Measurements from ENCODE around the gene CD1E. TPM values are rescaled to one million over a fixed set of nuclear protein-coding genes. Genes with fewer than 3 reads are reported as not detected.
"Not testable (repeated sequence)": the region's sequence is repeated elsewhere in the genome, so short reads cannot be mapped to it uniquely, and the experiment has no call there.

Gene CD1E
- not detected in 2 replicates for total RNA-seq
- polyA plus RNA-seq (2012) = not detected

DNA sequence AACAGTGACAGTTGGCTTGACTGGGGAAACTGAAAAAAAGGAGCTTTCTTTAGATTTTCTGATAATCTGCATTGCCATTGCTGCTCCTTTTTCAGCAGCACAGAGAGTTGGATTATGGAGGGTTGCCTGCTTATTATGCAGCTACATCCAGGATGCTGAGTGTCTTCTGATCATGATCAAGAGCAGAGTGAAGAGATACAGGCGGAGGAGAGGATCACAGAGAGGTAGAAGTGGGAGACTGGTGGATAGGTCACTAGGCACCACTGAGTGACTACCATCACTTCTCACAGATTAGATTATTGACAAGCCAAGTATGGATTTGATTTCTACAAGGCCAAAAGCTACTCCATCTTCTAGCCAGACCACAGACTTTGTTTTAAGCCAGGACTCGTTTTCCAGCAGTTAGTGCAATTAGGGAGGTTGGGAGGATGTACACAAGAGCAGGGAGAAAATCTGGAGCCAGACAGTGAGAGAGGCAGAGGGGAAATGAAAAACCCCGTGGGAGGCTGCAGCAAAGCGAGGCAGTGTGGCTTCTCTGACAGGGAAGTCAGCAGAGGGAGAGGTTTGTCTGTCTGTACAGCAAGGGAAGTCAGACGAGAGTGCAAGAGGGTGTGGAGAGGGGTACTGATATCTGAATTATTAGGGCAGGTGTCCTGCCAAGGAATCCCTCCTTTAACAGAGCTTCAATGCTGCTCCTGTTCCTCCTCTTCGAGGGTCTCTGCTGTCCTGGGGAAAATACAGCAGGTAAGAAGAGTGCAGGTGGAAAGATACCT is at the start of gene CD1E:
CD1E (plus strand) TSS at position 592 of the 773 bp plus-strand sequence; CDS start at position 687, 95 bp downstream.
- no peak for DNase-seq (ENCODE audit: low read depth)

DNA sequence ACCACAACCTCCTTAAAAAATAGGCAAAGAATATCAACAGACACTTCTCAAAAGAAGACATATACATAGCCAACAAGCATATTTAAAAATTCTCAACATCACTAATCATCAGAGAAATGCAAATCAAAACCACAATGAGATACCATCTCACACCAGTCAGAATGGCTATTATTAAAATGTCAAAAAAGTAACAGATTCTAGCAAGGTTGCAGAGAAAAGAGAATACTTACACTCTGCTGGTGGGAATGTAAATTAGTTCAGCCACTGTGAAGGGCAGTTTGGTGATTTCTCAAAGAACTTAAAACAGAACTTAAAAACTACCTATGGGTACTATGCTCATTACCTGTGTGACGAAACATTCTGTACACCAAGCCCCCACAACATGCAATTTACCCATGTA is 43.1 kb upstream of the CD1E start:
- DNase-seq (ENCODE audit: low read depth) = no peak

DNA sequence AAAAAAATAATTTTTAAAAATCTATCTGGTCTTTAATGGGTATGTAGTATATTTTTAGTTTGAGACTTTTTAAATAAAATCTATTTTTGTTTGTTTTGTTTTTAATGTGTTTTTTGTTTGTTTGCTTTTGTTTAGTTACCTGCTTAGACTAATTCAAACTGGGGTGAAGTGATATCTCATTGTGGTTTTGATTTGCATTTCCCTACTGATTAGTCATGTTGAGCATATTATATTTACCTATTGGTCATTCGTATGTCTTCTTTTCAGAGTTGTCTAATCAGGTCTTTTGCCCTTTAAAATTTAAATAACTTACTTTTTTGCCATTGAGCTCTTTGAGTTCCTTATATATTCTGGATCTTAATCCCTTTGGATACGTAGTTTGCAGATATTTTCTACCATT is 42.6 kb upstream of the CD1E start:
- DNase-seq (ENCODE audit: low read depth) = no peak

DNA sequence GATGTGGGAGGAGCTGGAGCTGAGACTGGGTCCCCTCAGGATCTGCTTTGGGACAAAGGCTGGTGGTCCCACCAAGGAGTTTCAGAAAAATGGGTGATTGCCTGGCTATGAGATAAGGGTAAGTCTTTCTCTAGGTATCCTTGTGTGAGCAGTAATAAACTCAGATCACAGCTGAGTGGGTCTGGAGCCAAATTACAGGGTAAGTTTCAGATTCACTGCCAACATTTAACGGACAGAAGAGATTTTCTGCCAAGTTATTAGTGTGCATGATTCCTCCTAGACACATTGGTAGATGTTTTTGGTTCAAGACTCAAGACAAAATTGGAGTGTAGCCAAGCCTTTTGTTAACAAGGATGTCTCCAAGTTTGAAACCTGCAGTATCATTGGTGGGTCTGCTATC is 29.8 kb upstream of the CD1E start:
- no peak for DNase-seq (ENCODE audit: low read depth)

GRCh38 chr1:158324395-158324794 is 29.3 kb upstream of the CD1E start:
- DNase-seq (ENCODE audit: low read depth) = no peak

DNA sequence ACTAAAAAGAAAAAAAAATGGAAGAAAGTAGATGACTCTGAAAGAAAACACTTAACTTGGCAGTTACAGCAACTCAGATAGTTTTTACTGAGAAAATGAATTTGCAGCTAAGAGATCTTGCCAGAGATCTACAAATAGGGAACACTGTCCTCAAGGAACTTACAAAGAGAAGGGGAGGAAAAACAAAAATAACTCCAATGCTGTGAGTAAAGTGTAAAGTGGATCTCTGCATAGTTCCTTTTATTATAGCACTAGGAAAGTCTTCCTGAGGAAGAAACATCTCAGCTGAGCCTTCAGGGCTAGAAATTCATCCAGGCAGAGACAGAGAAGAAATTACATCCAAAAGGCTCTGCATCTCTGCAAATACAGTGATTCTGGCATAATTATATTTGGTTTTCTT is 26.2 kb upstream of the CD1E start:
- no peak for DNase-seq (ENCODE audit: low read depth)

- DNase-seq (ENCODE audit: low read depth) = no peak
Observed at GRCh38 chr1:158328426-158328825, 25.3 kb upstream of the CD1E start.

- no peak for DNase-seq (ENCODE audit: low read depth)
Observed at GRCh38 chr1:158329300-158329699, 24.4 kb upstream of the CD1E start.

DNA sequence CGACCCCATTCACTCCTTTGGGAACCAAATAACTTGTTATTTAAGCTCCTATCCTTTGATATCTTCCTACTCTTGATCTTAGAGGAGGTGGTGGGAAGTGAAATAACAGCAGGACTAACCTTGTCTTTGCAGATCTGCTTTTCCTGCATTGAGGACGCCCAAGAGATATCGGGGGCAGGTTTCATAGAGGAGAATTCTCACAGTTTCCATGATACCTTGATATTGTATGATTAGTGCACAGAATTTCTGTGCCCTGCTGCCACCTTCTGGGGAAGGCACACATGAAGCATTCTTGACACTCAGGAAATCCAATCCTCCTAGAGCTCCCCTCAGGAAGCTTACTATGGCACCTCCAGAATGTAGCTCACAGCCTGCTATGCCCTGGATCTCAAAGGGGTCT is 24.0 kb upstream of the CD1E start:
- DNase-seq (ENCODE audit: low read depth) = no peak

GRCh38 chr1:158330391-158331105 is 23.1 kb upstream of the CD1E start:
- no peak for DNase-seq (ENCODE audit: low read depth)

DNA sequence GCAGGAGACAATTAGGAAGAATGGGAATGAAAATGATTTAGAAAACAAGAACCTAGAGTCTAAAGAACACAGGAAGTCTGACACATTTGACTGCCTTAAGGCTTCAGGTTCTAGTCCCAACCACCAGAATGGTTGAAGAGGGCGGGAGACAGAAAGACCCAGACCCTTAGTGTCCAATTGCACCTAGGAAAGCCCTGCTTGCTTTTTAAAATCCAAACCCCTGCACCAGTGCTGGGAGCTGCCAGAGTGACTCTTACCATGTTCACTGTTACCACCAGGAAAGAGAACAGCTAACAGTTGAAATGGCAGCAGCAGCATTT is 22.6 kb upstream of the CD1E start:
- DNase-seq (ENCODE audit: low read depth) = no peak

GRCh38 chr1:158331481-158332150 is 22.1 kb upstream of the CD1E start, which contains the start of gene CD1B:
Gene CD1B (minus strand): TSS chr1:158331531. CDS start chr1:158331423, 108 bp downstream.
- DNase-seq (ENCODE audit: low read depth) = no peak

- no peak for DNase-seq (ENCODE audit: low read depth)
Observed at GRCh38 chr1:158333405-158334155, 20.1 kb upstream of the CD1E start.

DNA sequence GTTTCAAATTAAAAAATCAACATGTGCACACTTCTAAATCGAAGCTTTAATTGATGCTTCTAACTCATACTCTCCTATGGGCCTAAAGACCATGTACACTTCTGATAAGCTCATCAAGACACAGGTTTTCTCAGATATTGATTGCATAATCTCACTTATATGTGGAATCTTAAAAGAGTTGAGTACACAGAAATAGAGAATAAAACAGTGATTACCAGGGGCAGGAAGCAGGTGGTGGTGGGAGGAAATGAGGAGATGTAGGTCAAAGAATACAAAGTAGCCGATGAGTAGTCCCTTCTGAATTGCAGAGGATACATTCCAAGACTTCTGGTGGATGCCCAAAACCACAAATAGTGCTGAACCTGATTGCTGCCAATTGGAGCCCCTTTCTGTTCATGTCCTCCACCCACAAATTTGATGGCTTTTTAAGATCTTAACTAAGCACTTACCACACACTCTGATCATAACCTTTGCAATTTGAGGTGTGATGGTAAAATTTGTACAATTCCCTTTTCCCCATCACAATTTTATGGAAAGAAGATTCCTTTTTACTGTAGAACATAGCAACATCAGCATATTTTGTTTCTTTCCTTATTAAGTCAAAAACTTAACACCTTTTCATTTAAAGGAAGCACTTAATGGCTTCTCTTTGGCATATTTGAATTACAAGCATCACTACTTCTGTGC is 19.0 kb upstream of the CD1E start:
- no peak for DNase-seq (ENCODE audit: low read depth)

- no peak for DNase-seq (ENCODE audit: low read depth)
Observed at GRCh38 chr1:158335213-158335532, 18.5 kb upstream of the CD1E start.

GRCh38 chr1:158336413-158336812 is 17.3 kb upstream of the CD1E start:
- DNase-seq (ENCODE audit: low read depth) = not testable (repeated sequence)

DNA sequence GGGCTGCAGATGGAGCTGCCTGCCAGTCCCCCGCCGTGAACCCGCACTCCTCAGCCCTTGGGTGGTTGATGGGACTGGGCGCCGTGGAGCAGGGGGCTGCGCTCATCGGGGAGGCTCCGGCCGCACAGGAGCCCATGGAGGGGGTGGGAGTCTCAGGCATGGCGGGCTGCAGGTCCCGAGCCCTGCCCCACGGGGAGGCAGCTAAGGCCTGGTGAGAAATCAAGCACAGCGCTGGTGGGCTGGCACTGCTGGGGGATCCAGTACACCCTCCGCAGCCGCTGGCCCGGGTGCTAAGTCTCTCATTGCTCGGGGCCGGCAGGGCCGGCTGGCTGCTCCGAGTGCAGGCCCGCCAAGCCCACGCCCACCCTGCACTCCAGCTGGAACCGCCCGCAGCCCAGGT is 4.7 kb upstream of the CD1E start:
- not testable (repeated sequence) for DNase-seq (ENCODE audit: low read depth)

DNA sequence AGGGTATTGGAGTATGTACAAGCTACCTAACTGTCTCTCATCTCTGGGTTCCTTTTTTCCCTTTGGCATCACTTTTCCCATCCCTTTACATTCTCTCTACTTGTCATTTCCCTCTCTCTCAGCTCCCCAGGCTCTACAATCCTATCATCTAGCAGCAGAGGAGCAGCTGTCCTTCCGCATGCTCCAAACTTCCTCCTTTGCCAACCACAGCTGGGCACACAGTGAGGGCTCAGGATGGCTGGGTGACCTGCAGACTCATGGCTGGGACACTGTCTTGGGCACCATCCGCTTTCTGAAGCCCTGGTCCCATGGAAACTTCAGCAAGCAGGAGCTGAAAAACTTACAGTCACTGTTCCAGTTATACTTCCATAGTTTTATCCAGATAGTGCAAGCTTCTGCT is 561 bp downstream of the CD1E start:
- no peak for DNase-seq (ENCODE audit: low read depth)

DNA sequence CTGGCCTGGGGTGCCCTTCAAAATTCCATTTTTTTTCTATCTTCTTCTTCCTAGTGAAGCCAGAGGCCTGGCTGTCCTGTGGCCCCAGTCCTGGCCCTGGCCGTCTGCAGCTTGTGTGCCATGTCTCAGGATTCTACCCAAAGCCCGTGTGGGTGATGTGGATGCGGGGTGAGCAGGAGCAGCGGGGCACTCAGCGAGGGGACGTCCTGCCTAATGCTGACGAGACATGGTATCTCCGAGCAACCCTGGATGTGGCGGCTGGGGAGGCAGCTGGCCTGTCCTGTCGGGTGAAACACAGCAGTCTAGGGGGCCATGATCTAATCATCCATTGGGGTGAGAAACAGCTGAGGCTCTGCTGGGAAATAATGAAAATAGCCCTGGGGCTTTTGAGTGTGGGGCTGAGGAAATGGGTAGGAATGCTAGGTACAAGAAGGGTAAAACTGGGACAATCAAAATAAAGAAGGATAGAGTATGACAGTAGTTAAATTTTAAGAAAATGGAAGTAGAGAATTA is 2.1 kb downstream of the CD1E start:
- no peak for DNase-seq (ENCODE audit: low read depth)

DNA sequence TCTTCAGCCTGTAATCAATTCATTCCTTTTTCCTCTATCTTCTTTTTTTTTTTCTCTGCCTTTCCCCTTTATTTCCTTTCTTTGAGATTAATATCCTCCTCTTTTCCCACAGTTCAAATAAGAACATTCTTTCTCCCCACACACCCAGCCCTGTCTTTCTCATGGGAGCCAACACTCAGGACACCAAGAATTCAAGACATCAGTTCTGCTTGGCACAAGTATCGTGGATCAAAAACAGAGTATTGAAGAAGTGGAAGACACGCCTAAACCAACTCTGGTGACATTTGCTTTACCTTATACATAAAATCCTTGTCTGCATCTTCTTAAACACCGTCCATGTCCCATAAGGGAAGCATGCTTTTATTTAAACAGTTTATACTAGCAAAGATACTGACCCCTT is 2.9 kb downstream of the CD1E start:
- no peak for DNase-seq (ENCODE audit: low read depth)

- DNase-seq (ENCODE audit: low read depth) = no peak
Observed at GRCh38 chr1:158357441-158357840, 3.7 kb downstream of the CD1E start.

Measured in myocyte (in vitro differentiated cells).